NK-92 treated with Interleukin-12 subunit alpha and Interleukin-12 subunit beta, amount 100 ng/mL, for 24 hours (cell line): Measurements from ENCODE around the gene TLR4.

Source experiments
- DNase-seq: peaks from one replicate; lab custom pipeline; 2025; lab: John Stamatoyannopoulos, UW

The TLR4 gene

GRCh38 chr9:117714282-117714681, 10.1 kb downstream of the TLR4 start:
- no peak for DNase-seq

GRCh38 chr9:117715411-117715989, 11.3 kb downstream of the TLR4 start:
- DNase-seq: no peak

DNA sequence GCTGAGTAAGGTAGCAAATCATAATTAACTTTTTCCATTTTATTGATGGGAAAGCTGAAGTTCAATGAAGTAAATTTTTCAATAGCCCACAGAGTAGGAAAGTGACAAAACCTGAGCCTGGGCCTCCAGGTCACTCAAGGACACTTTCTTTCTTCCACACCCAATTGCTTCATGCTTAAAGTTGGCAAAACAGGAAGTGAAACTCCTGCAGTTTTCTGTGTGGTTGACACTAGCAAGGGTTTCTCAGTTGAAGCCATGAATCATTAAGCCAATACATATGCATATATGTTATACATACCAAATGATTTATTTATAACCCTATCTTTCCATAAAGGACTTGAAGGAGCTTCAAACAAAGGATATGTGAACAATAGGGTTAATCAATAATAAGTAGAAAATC, 13.9 kb downstream of the TLR4 start:
- DNase-seq: no peak

DNA sequence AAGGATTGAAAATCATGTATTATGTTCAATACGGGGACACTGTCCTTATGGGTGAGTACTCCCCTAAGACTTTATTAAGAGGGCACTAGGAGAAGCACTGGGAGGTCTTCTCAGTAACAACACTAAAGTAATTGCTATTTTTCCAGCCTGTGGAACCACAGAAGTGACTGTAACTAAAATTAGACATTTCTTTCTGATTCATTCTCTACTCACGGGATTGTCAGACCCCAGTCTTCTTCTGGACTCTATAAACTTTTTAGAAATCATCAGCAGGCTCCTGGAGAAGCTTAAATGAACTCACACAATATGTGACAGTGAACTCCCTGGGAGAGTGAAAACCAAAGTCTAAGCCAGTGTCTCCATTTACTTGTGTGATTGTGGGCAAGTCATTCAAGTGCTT, 14.5 kb downstream of the TLR4 start:
- DNase-seq: no peak

GRCh38 chr9:117719161-117719920, 15.1 kb downstream of the TLR4 start:
- DNase-seq: no peak

- DNase-seq: no peak
Measured at GRCh38 chr9:117720066-117720465, 15.9 kb downstream of the TLR4 start.

- DNase-seq: no peak
Measured at GRCh38 chr9:117720555-117720954, 16.4 kb downstream of the TLR4 start.

- no peak for DNase-seq
Measured at GRCh38 chr9:117720987-117721386, 16.8 kb downstream of the TLR4 start.

GRCh38 chr9:117722108-117722761, 18.0 kb downstream of the TLR4 start:
- no peak for DNase-seq

- DNase-seq: no peak
Measured at GRCh38 chr9:117723986-117724625, 19.9 kb downstream of the TLR4 start.

GRCh38 chr9:117725426-117725887, 21.3 kb downstream of the TLR4 start:
- no peak for DNase-seq

DNA sequence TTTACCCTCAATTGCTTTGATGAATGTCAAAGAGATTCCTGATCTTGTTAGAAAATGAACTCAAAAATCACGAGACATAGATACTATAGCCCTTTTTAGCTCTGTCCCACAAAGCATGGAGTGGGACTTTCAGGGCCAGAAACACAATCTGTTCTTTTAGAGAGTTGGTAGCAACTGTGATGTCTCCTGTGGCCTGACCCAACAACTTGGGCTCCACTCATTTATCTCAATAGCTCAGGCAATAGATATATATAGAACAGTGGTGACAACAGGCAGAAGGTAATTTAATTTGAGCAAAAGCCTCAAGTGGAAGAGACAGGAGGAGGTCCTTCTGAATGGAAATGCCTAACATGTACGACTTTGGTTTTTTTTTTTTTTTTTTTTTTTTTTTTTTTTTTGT, 25.2 kb downstream of the TLR4 start:
- DNase-seq: no peak

DNA sequence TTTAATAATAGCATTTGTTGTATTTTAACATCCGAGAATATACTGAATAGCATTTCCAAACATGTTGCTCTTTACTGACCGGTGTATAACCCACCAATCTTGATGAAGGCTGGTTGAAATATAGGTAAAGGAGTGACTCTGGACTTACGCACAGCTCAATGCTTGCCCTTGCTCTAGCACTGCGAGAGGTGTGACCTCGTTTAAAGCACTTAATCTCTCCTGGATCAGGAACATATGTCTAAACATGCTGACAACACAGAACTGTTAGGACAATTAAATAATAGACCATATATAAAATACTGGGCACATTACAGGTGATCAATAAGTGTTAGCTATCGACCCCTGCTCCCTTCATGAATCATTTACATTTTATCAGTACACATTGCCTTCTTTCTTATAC, 28.3 kb downstream of the TLR4 start:
- DNase-seq: no peak

DNA sequence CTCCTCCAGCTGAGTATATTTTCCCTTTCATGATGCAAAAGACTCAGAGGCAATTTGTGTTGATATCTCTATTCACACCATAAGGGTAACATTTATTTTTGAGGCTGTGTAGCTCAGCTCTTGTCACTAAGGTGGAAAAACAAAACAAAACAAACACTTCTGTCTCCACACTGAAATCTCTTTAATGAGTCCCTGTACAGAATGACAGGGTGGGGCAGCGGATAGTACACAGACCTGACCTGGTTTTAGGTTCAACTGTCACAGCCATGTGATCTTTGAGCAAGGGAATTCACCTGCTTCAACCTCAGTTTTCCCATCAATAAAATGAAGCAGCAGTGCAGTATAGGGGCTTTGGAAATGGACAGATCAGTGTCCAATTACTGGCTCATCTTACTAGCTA, 29.3 kb downstream of the TLR4 start:
- no peak for DNase-seq

GRCh38 chr9:117734082-117734481, 29.9 kb downstream of the TLR4 start:
- no peak for DNase-seq

- no peak for DNase-seq
Measured at GRCh38 chr9:117734523-117735314, 30.5 kb downstream of the TLR4 start.

GRCh38 chr9:117737721-117738226, 33.6 kb downstream of the TLR4 start:
- no peak for DNase-seq

DNA sequence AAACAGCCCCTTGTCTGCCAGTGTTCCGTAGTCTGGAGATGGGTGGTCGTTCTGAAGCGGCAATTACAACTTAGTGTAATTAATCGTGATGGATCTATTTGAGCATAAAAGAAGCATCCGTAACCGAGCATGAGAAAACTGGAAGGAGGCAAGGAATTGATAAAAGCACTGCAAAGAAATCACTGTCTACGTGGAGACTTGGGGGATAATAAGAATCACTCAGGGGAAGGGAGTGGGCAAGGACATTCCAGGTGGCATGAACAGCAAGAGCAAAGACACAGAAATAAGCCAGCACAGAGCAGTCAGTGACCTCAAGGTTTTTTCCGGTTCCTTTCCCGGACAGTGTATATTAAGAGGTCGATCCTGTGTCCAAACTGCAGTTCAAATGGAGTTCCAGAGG, 35.0 kb downstream of the TLR4 start:
- no peak for DNase-seq

GRCh38 chr9:117739624-117740347, 35.6 kb downstream of the TLR4 start:
- no peak for DNase-seq

GRCh38 chr9:117742131-117742530, 37.9 kb downstream of the TLR4 start:
- no peak for DNase-seq

DNA sequence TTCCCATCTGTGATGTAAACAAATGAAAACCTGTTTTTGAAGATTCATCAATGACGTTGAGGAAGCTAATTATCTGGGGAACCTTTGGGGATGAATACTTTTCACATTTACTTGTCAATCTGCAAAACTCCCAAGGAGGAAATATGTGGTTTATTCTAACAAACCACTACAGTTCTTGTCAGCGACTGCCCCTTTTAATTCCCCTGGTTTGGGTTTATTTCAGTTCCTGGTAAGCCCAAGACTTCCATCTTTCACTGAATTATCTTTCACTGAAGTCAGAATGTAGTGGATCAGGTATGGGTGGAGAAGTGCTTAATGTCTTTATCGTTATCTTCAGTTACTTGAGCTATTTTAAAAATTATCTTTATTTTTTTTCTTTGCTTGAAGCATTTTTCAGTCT, 40.2 kb downstream of the TLR4 start:
- no peak for DNase-seq
